SIG-M5 treated with dmso at 0.1 percent for 504 hours (cell line): ENCODE data around the gene BTNL9.
"Not testable (repeated sequence)": the region's sequence is repeated elsewhere in the genome, so short reads cannot be mapped to it uniquely, and the experiment has no call there.

Experiments used
- DNase-seq: peaks from one replicate; lab custom pipeline; 2025; ENCODE audit not compliant: unreplicated experiment; lab: John Stamatoyannopoulos, UW

BTNL9 gene

GRCh38 chr5:181039931-181040630 lies at the start of gene BTNL9:
Gene BTNL9, plus strand, starts transcription at chr5:181040266. Its CDS starts 5,224 bp downstream, at chr5:181045490.
- DNase-seq: no peak

GRCh38 chr5:180990882-180991242 lies 49.2 kb upstream of the BTNL9 start:
- DNase-seq: no peak

GRCh38 chr5:181001947-181002346 lies 38.1 kb upstream of the BTNL9 start:
- no peak for DNase-seq

- DNase-seq: no peak
These were observed 34.3 kb upstream of the BTNL9 start for GRCh38 chr5:181005791-181006190.

GRCh38 chr5:181008136-181008535 lies 31.9 kb upstream of the BTNL9 start:
- no peak for DNase-seq

GRCh38 chr5:181010018-181010417 lies 30.0 kb upstream of the BTNL9 start:
- DNase-seq: not testable (repeated sequence)

- not testable (repeated sequence) for DNase-seq
These were observed 25.4 kb upstream of the BTNL9 start for GRCh38 chr5:181014654-181015053.

- DNase-seq: not testable (repeated sequence)
These were observed 22.6 kb upstream of the BTNL9 start for GRCh38 chr5:181017448-181017847.

- no peak for DNase-seq
These were observed 19.4 kb upstream of the BTNL9 start for GRCh38 chr5:181020688-181021087.

- no peak for DNase-seq
These were observed 15.6 kb upstream of the BTNL9 start for GRCh38 chr5:181024245-181025064.

GRCh38 chr5:181027452-181028031 lies 12.5 kb upstream of the BTNL9 start:
- no peak for DNase-seq

GRCh38 chr5:181028032-181028819 lies 11.8 kb upstream of the BTNL9 start:
- DNase-seq: no peak

GRCh38 chr5:181031716-181032115 lies 8.3 kb upstream of the BTNL9 start:
- DNase-seq: no peak

GRCh38 chr5:181035991-181036815 lies 3.9 kb upstream of the BTNL9 start:
- no peak for DNase-seq

GRCh38 chr5:181036816-181037364 lies 3.2 kb upstream of the BTNL9 start:
- DNase-seq: no peak

GRCh38 chr5:181037365-181037861 lies 2.7 kb upstream of the BTNL9 start:
- DNase-seq: no peak

GRCh38 chr5:181039471-181039870 lies 595 bp upstream of the BTNL9 start:
- DNase-seq: no peak

GRCh38 chr5:181040631-181040945 lies 522 bp downstream of the BTNL9 start:
- no peak for DNase-seq

- no peak for DNase-seq
These were observed 977 bp downstream of the BTNL9 start for GRCh38 chr5:181041043-181041442.
